ENCODE measurements around the gene PDE6H.

- TF ChIP-seq CTCF (IDR thresholded peaks at IDR 0.05) (no peak), NRF1 (IDR thresholded peaks at IDR 0.05; ENCODE audit: low read depth, low read length) (no peak)
Measured at GRCh38 chr12:14949631-14950030, 23.2 kb upstream of the PDE6H start.

Data from SK-N-SH (cell line).